Skin of body (tissue), 2 donors: Measurements from ENCODE around the gene DSG2. TPM values are rescaled to one million over a fixed set of nuclear protein-coding genes. Genes with fewer than 3 reads are reported as not detected.

Experiments
- DNase-seq: peaks from one replicate; lab custom pipeline; 2025; lab: John Stamatoyannopoulos, UW
- total RNA-seq: library from RNA; depleted of rRNA; stranded (reverse); fragments of >200 nt; gene quantifications from one replicate; pipeline ENCODE4 v1.2.3, GENCODE V29; 2014

DSG2 gene
- total RNA-seq, 1 donor from 2014 or later = 23.3 TPM

- DNase-seq = no peak
Observed at GRCh38 chr18:31587529-31587928, 89.6 kb downstream of the DSG2 start.

- no peak for DNase-seq
Observed at GRCh38 chr18:31590570-31590969, 92.6 kb downstream of the DSG2 start.

GRCh38 chr18:31591113-31591512 is 93.1 kb downstream of the DSG2 start:
- DNase-seq = no peak

- no peak for DNase-seq
Observed at GRCh38 chr18:31591628-31592027, 93.7 kb downstream of the DSG2 start, which contains the start of gene TTR. TSS of gene TTR (plus strand) at chr18:31591877. CDS start at chr18:31591903, 26 bp downstream.

GRCh38 chr18:31592506-31593157 is 94.7 kb downstream of the DSG2 start:
- peak; percentile 12 for DNase-seq

GRCh38 chr18:31595121-31595771 is 97.3 kb downstream of the DSG2 start:
- peak; percentile 22 for DNase-seq

- DNase-seq = peak; percentile 82
Observed at GRCh38 chr18:31596081-31596872, 98.3 kb downstream of the DSG2 start.

GRCh38 chr18:31598021-31598805 is 100.2 kb downstream of the DSG2 start:
- DNase-seq = no peak

Other genes with a start within 250 kb of the DSG2 start
- gene DSG1, start 180.0 kb upstream of the DSG2 start, total RNA-seq = 260 TPM
- 12.5 TPM for gene DSG4, start 121.4 kb upstream of the DSG2 start, total RNA-seq
- 56.9 TPM for gene DSG3, start 50.4 kb upstream of the DSG2 start, total RNA-seq
- gene TTR, start 93.7 kb downstream of the DSG2 start, total RNA-seq = 1.3 TPM
- 4.4 TPM for gene B4GALT6, start 186.4 kb downstream of the DSG2 start, total RNA-seq